PC-9 (cell line): ENCODE results near the gene ERGIC2. TPM values are rescaled to one million over a fixed set of nuclear protein-coding genes. Genes with fewer than 3 reads are reported as not detected.

ENCODE experiments used
- BruUV-seq: library from RNA; stranded (reverse); fragments of 400-500 nt; replicated peaks from 2 replicates; lab custom pipeline; 2021; lab: Mats Ljungman, UMichigan
- CTCF ChIA-PET: fragments of 300-600 bp; sonication (Branson Sonifier 250); formaldehyde crosslinking; loops from one replicate; lab custom pipeline; 2022; ENCODE audit warnings: antibody characterized with exemption; lab: Charles Lee
- POLR2A ChIA-PET: fragments of 300-600 bp; sonication (Branson Sonifier 250); formaldehyde crosslinking; loops from one replicate; lab custom pipeline; 2022; ENCODE audit warnings: antibody characterized with exemption; ENCODE audit not compliant: unreplicated experiment; lab: Charles Lee
- DNase-seq, 2 experiments: peaks; one replicate each; pipeline versions ENCODE4 v3.0.0 to v3.0.0-alpha.2; 2015 to 2022; ENCODE audit warnings: mixed read lengths in 1 of 2
- H2AFZ ChIP-seq: fragments of 200-600 bp; sonication (generic); 2 replicates; pipeline ENCODE4 v1.8.1; 2017; ENCODE audit warnings: antibody characterized with exemption
- H3F3A ChIP-seq: fragments of 200-600 bp; sonication (generic); 2 replicates; pipeline ENCODE4 v1.8.1; 2017; ENCODE audit warnings: antibody characterized with exemption, mild to moderate bottlenecking, low read depth; ENCODE audit not compliant: insufficient read depth
- H3K27ac ChIP-seq: fragments of 200-600 bp; sonication (generic); 2 replicates; pipeline ENCODE4 v1.6.1; 2016; ENCODE audit warnings: mixed run types
- H3K27me3 ChIP-seq: fragments of 200-600 bp; sonication (generic); 2 replicates; pipeline ENCODE4 v1.6.1; 2016; ENCODE audit warnings: low read depth, mixed run types; ENCODE audit not compliant: insufficient read depth
- H3K36me3 ChIP-seq: fragments of 200-600 bp; sonication (generic); 2 replicates; pipeline ENCODE4 v1.6.1; 2016; ENCODE audit warnings: low read depth, mixed run types
- H3K4me1 ChIP-seq: fragments of 200-600 bp; sonication (generic); replicated peaks from 2 replicates; pipeline ENCODE4 v1.6.1; 2016; ENCODE audit warnings: mixed run types; ENCODE audit not compliant: insufficient read depth
- H3K4me2 ChIP-seq: fragments of 200-600 bp; sonication (generic); 2 replicates; pipeline ENCODE4 v1.6.1; 2017; ENCODE audit warnings: mixed run types
- H3K4me3 ChIP-seq: fragments of 200-600 bp; sonication (generic); 2 replicates; pipeline ENCODE4 v1.6.1; 2016; ENCODE audit warnings: mixed run types
- H3K79me2 ChIP-seq: fragments of 200-600 bp; sonication (generic); 2 replicates; pipeline ENCODE4 v1.6.1; 2017; ENCODE audit warnings: low read depth, mixed run types
- H3K9me2 ChIP-seq: fragments of 200-600 bp; sonication (generic); 2 replicates; pipeline ENCODE4 v1.8.1; 2017; ENCODE audit warnings: mild to moderate bottlenecking; ENCODE audit not compliant: insufficient read depth
- H3K9me3 ChIP-seq: fragments of 200-600 bp; sonication (generic); 2 replicates; pipeline ENCODE4 v1.8.1; 2016; ENCODE audit warnings: low read depth; ENCODE audit not compliant: insufficient read depth
- H4K20me1 ChIP-seq: fragments of 200-600 bp; sonication (generic); 2 replicates; pipeline ENCODE4 v1.8.1; 2017; ENCODE audit not compliant: insufficient read depth
- CTCF ChIP-seq: fragments of 200-600 bp; sonication (generic); conservative IDR thresholded peaks from 2 replicates; pipeline ENCODE4 v1.6.1; 2017; ENCODE audit warnings: mixed run types, antibody characterized with exemption, mild to moderate bottlenecking, moderate library complexity
- EZH2 ChIP-seq: fragments of 200-600 bp; sonication (generic); IDR thresholded peaks from 2 replicates; pipeline ENCODE4 v1.8.0; 2017; ENCODE audit warnings: antibody characterized with exemption, low read depth
- intact Hi-C: fragments of 100-400 bp; cut with micrococcal nuclease; formaldehyde crosslinking; loops from one replicate; pipeline ENCODE4 v1.10.0; 2022; ENCODE audit not compliant: unreplicated experiment
- total RNA-seq: library from RNA; stranded (reverse); gene quantifications from 2 replicates; pipeline ENCODE4 v1.2.3, GENCODE V29; 2021

The ERGIC2 gene
- total RNA-seq, 1 experiment from 2014 or later = 141 TPM

DNA sequence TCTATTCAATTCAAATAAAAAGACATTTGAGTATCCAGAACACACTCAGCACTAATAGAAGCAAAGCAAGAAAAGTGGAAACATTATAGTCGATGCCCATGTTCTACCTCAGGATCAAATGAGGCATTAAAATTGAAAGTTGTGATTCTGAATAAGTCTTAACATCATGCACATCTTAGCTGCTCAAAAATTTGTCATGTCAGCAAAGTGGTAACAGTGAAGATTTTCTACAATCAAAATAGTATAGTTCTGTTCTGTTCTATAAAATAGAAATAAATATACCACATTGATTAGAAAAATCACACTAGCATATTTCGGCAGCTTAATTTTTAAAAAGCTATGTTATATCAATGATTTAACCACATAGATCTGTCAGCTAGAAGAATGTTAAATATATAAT is 74.7 kb downstream of the ERGIC2 start:
- Histone ChIP-seq H3K27ac (no peak overlapping the region), H3K4me2 (no peak overlapping the region), H3F3A (no peaks in the 10 kb centered on the region), H2AFZ (no peak overlapping the region), H3K9me3 (no peaks in the 10 kb centered on the region), H3K9me2 (no peaks in the 10 kb centered on the region), H3K4me3 (no peak overlapping the region), H3K79me2 (no peaks in the 10 kb centered on the region), H3K4me1 (no peaks in the 10 kb centered on the region), H3K27me3 (no peaks in the 10 kb centered on the region), H4K20me1 (no peaks in the 10 kb centered on the region), H3K36me3 (no peaks in the 10 kb centered on the region)
- ChIA-PET CTCF (no interaction called here), POLR2A (interaction anchor here (0.6 kb wide), 1 partner anchor 1577 kb away, joined by 4 read pairs; no protein-coding TSS in a partner anchor)
- no TSS peak for BruUV-seq
- TF ChIP-seq EZH2 (no peak), CTCF (no peak)
- intact Hi-C loops = loop anchor here (5.0 kb wide), 1 partner anchor 1501 kb away; no protein-coding TSS in a partner anchor
- no peak for DNase-seq

DNA sequence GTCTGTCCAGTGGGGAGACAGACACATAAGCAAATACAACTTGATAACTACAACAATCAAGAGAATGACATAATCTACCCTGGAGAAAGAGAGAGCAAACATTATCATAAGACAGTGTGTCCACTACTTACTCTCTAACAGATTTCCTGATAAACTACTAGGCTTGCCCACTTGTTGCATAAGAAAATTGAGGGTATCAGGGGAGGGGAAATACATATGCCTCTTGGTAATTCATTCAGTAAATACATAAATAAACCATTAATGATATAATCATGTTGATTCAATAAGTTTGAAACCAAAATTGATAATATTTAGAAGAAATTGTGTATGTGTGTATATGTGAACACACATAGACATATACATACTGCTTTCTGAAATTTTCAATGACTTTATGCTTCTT is 76.6 kb downstream of the ERGIC2 start:
- H3K27ac ChIP-seq = no peak overlapping the region
- POLR2A ChIA-PET = no interaction called here
- no peaks in the 10 kb centered on the region for H3K4me1 ChIP-seq
- CTCF ChIA-PET = no interaction called here
- intact Hi-C loops = no loop called here
- no peak overlapping the region for H3K4me2 ChIP-seq
- no TSS peak for BruUV-seq
- no peak for TF ChIP-seq EZH2
- no peak for TF ChIP-seq CTCF
- no peaks in the 10 kb centered on the region for H3K27me3 ChIP-seq
- H2AFZ ChIP-seq = no peak overlapping the region
- no peak for DNase-seq
- H3K36me3 ChIP-seq = no peaks in the 10 kb centered on the region
- no peak overlapping the region for H3K4me3 ChIP-seq
- no peaks in the 10 kb centered on the region for H3F3A ChIP-seq
- no peaks in the 10 kb centered on the region for H3K9me3 ChIP-seq
- no peaks in the 10 kb centered on the region for H3K79me2 ChIP-seq
- H3K9me2 ChIP-seq = no peaks in the 10 kb centered on the region
- H4K20me1 ChIP-seq = no peaks in the 10 kb centered on the region

GRCh38 chr12:29301114-29301513 is 79.9 kb downstream of the ERGIC2 start:
- H3K27ac ChIP-seq = no peak overlapping the region
- POLR2A ChIA-PET = no interaction called here

More at GRCh38 chr12:29301114-29301513, 79.9 kb downstream of the ERGIC2 start:
- Histone ChIP-seq H3K4me1 (no peaks in the 10 kb centered on the region), H3K9me2 (no peaks in the 10 kb centered on the region), H3K36me3 (no peaks in the 10 kb centered on the region), H3K4me2 (no peak overlapping the region), H3K79me2 (no peaks in the 10 kb centered on the region), H3K27me3 (no peaks in the 10 kb centered on the region), H3F3A (no peaks in the 10 kb centered on the region), H3K9me3 (no peaks in the 10 kb centered on the region), H3K4me3 (no peak overlapping the region), H4K20me1 (no peaks in the 10 kb centered on the region), H2AFZ (no peak overlapping the region)
- CTCF ChIA-PET = no interaction called here
- no peak for DNase-seq
- intact Hi-C loops = no loop called here
- no TSS peak for BruUV-seq
- TF ChIP-seq EZH2 (no peak), CTCF (no peak)
